Epithelial cell of proximal tubule (primary cell): Measurements from ENCODE around the gene DMD. TPM values are rescaled to one million over a fixed set of nuclear protein-coding genes. Genes with fewer than 3 reads are reported as not detected.

Source experiments
- DNase-seq: peaks from one replicate; pipeline ENCODE4 v3.0.0-alpha.2; 2011; ENCODE audit warnings: low read depth
- H3K4me3 ChIP-seq: 2 replicates; pipeline ENCODE4 v1.5.1; 2011; ENCODE audit warnings: low read depth, mild to moderate bottlenecking, low read length
- CTCF ChIP-seq: conservative IDR thresholded peaks from 2 replicates; pipeline ENCODE4 v1.5.1; 2012; ENCODE audit warnings: low read depth, mild to moderate bottlenecking, low read length
- total RNA-seq: library from RNA; depleted of rRNA; stranded (reverse); fragments of >200 nt; gene quantifications from 2 replicates; pipeline ENCODE4 v1.2.3, GENCODE V29; 2015

DMD gene
- total RNA-seq, 1 donor from 2014 or later, result 1.3 TPM

- no peak for TF ChIP-seq CTCF
- no peak overlapping the region for H3K4me3 ChIP-seq
- no peak for DNase-seq
Measured at GRCh38 chrX:31837445-31838049, 1373.8 kb downstream of the DMD start.

GRCh38 chrX:31836479-31836878 is 1374.9 kb downstream of the DMD start:
- no peak overlapping the region for H3K4me3 ChIP-seq
- no peak for TF ChIP-seq CTCF
- DNase-seq, result no peak

- no peak for TF ChIP-seq CTCF
- DNase-seq, result peak; percentile 44
Measured at GRCh38 chrX:31832263-31832662, 1379.1 kb downstream of the DMD start.

GRCh38 chrX:31820430-31821210 is 1390.7 kb downstream of the DMD start:
- H3K4me3 ChIP-seq, result no peak overlapping the region
- no peak for DNase-seq
- no peak for TF ChIP-seq CTCF

More at GRCh38 chrX:31832263-31832662, 1379.1 kb downstream of the DMD start:
- H3K4me3 ChIP-seq, result no peak overlapping the region

- no peak for DNase-seq
- H3K4me3 ChIP-seq, result no peak overlapping the region
- no peak for TF ChIP-seq CTCF
Measured at GRCh38 chrX:31819455-31819854, 1391.9 kb downstream of the DMD start.

- TF ChIP-seq CTCF, result no peak
- no peak for DNase-seq
- no peak overlapping the region for H3K4me3 ChIP-seq
Measured at GRCh38 chrX:31811106-31811505, 1400.2 kb downstream of the DMD start.
